CD14-positive monocyte (primary cell): Measurements from ENCODE around the gene GSTM4. TPM values are rescaled to one million over a fixed set of nuclear protein-coding genes. Genes with fewer than 3 reads are reported as not detected.

Source experiments
- DNase-seq, 3 donors: peaks; one replicate each; pipeline ENCODE4 v3.0.0-alpha.2; 2011 to 2022
- H2AFZ ChIP-seq: 2 replicates; pipeline ENCODE4 v1.6.0; 2012; ENCODE audit warnings: mild to moderate bottlenecking, low read depth, low read length, inconsistent platforms; ENCODE audit not compliant: insufficient read depth, poor library complexity, severe bottlenecking
- H3K27ac ChIP-seq, 2 donors: 1 replicate in 1 of 2; 2 replicates in 1 of 2; pipeline ENCODE4 v1.5.1; 2012 to 2013; ENCODE audit warnings: low read length in 2 of 2, control low read depth in 1 of 2, inconsistent platforms in 1 of 2, low read depth in 1 of 2, mild to moderate bottlenecking in 1 of 2
- H3K27me3 ChIP-seq, 2 donors: one replicate each; pipeline versions ENCODE4 v1.6.0 to v1.6.1; 2011 to 2013; ENCODE audit warnings: low read length in 2 of 2; ENCODE audit not compliant: control insufficient read depth in 2 of 2, insufficient read depth in 2 of 2
- H3K36me3 ChIP-seq, 2 donors: replicated peaks in 1 of 2; 1 replicate in 1 of 2; 2 replicates in 1 of 2; pipeline versions ENCODE4 v1.5.1 to v1.6.1; 2012 to 2013; ENCODE audit warnings: low read length in 2 of 2, control low read depth in 1 of 2, inconsistent platforms in 1 of 2, mild to moderate bottlenecking in 1 of 2; ENCODE audit not compliant: insufficient read depth in 2 of 2, control insufficient read depth in 1 of 2
- H3K4me1 ChIP-seq, 2 donors: 1 replicate in 1 of 2; 2 replicates in 1 of 2; pipeline versions ENCODE4 v1.5.1 to v1.6.1; 2012 to 2013; ENCODE audit warnings: low read length in 2 of 2, control low read depth in 1 of 2, inconsistent platforms in 1 of 2, mild to moderate bottlenecking in 1 of 2, moderate library complexity in 1 of 2; ENCODE audit not compliant: insufficient read depth in 2 of 2, control insufficient read depth in 1 of 2
- H3K4me2 ChIP-seq: replicated peaks from 2 replicates; pipeline ENCODE3; 2012; ENCODE audit warnings: low read length, moderate library complexity, mild to moderate bottlenecking; ENCODE audit not compliant: poor library complexity, severe bottlenecking; ENCODE audit errors: extremely low read depth
- H3K4me3 ChIP-seq, 3 experiments: fragments of 200-600 bp in 1 of 3; sonication (generic) in 1 of 3; replicated peaks in 1 of 3; 1 replicate in 2 of 3; 2 replicates in 1 of 3; pipeline ENCODE4 v1.5.1; 2011 to 2013; ENCODE audit warnings: low read length in 3 of 3, mild to moderate bottlenecking in 3 of 3, control low read depth in 2 of 3, low read depth in 2 of 3, inconsistent platforms in 1 of 3, moderate library complexity in 1 of 3
- H3K79me2 ChIP-seq: 2 replicates; pipeline ENCODE4 v1.6.0; 2012; ENCODE audit warnings: mild to moderate bottlenecking, control low read depth, inconsistent platforms, low read length, moderate library complexity; ENCODE audit not compliant: insufficient read depth
- H3K9ac ChIP-seq: 2 replicates; pipeline ENCODE4 v1.6.0; 2017; ENCODE audit warnings: low read length, mild to moderate bottlenecking; ENCODE audit not compliant: insufficient read depth, poor library complexity, severe bottlenecking
- H3K9me3 ChIP-seq, 2 donors: replicated peaks in 1 of 2; 1 replicate in 1 of 2; 2 replicates in 1 of 2; pipeline versions ENCODE4 v1.5.1 to v1.6.1; 2012 to 2013; ENCODE audit warnings: low read length in 2 of 2, control low read depth in 1 of 2; ENCODE audit not compliant: control insufficient read depth in 1 of 2, insufficient read depth in 1 of 2
- H4K20me1 ChIP-seq: 2 replicates; pipeline ENCODE4 v1.6.0; 2012; ENCODE audit warnings: mild to moderate bottlenecking, low read length, control low read depth, moderate library complexity; ENCODE audit not compliant: insufficient read depth
- H3K27ac Mint-ChIP-seq, 7 donors: one replicate each; pipeline ENCODE4 v1.8.0; 2020; ENCODE audit warnings: mild to moderate bottlenecking in 7 of 7, mixed read lengths in 7 of 7, moderate library complexity in 6 of 7, inconsistent platforms in 2 of 7
- H3K27me3 Mint-ChIP-seq, 3 donors: one replicate each; pipeline ENCODE4 v1.8.0; 2021 to 2022; ENCODE audit warnings: low read depth in 3 of 3, mild to moderate bottlenecking in 3 of 3, mixed read lengths in 3 of 3, moderate library complexity in 3 of 3, inconsistent platforms in 1 of 3
- H3K36me3 Mint-ChIP-seq, 2 donors: one replicate each; pipeline ENCODE4 v1.8.0; 2020; ENCODE audit warnings: mixed read lengths in 2 of 2, inconsistent platforms in 1 of 2, mild to moderate bottlenecking in 1 of 2
- H3K4me1 Mint-ChIP-seq: one replicate; pipeline ENCODE4 v1.8.0; 2020; ENCODE audit warnings: mild to moderate bottlenecking, mixed read lengths
- H3K4me3 Mint-ChIP-seq, 2 donors: one replicate each; pipeline ENCODE4 v1.8.0; 2020; ENCODE audit warnings: mild to moderate bottlenecking in 2 of 2, mixed read lengths in 2 of 2, moderate library complexity in 1 of 2
- H3K9me3 Mint-ChIP-seq, 7 donors: one replicate each; pipeline ENCODE4 v1.8.0; 2020 to 2022; ENCODE audit warnings: mixed read lengths in 7 of 7, mild to moderate bottlenecking in 6 of 7, moderate library complexity in 6 of 7, inconsistent platforms in 2 of 7
- CTCF ChIP-seq: fragments of 200-600 bp; IDR thresholded peaks from one replicate; pipeline ENCODE4 v1.8.0; 2022; ENCODE audit warnings: antibody characterized with exemption, mild to moderate bottlenecking
- WGBS: methylation state at CpG from one replicate; pipeline ENCODE4 v1.1.5; 2013; ENCODE audit warnings: missing lambda C conversion rate; ENCODE audit not compliant: insufficient coverage; 5-methylcytosine and 5-hydroxymethylcytosine counted together
- intact Hi-C, 2 donors: fragments of 100-400 bp; cut with micrococcal nuclease; formaldehyde crosslinking; loops; one replicate each; pipeline versions ENCODE4 v1.15.0 to v1.15.1; 2023
- polyA plus RNA-seq, 3 donors: library from polyadenylated mRNA; depleted of rRNA in 1 of 3; unstranded in 2 of 3; stranded (reverse) in 1 of 3; fragments of 300-500 nt in 2 of 3; fragments of >200 nt in 1 of 3; fragmentation: Illumina TruSeq in 2 of 3; gene quantifications; 1 replicate in 2 of 3; 2 replicates in 1 of 3; pipeline ENCODE4 v1.2.3, GENCODE V29; 2012 to 2021

GSTM4 gene
- polyA plus RNA-seq, 3 donors: 11.9 to 22.9 (median 15.9) TPM

GRCh38 chr1:109634771-109635750, 20.8 kb upstream of the GSTM4 start:
- TF ChIP-seq CTCF: no peak
- H3K27ac Mint-ChIP-seq: peak overlapping the region in 3 of 7 donors; percentile 8 to 33 (median 14)
- H3K4me1 Mint-ChIP-seq: peaks cover 21% of the 10 kb centered on the region
- H3K27me3 Mint-ChIP-seq: peaks cover 0 to 11% (median 8%) of the 10 kb centered on the region in 3 donors
- H3K9me3 Mint-ChIP-seq: no peaks in the 10 kb centered on the region
- Histone ChIP-seq H3K27ac (no peak overlapping the region), H3K27me3 (no peaks in the 10 kb centered on the region), H3K9ac (no peak overlapping the region), H2AFZ (no peak overlapping the region), H3K9me3 (no peaks in the 10 kb centered on the region), H3K4me3 (no peak overlapping the region), H3K4me1 (peaks cover 16 to 20% of the 10 kb centered on the region in 2 donors), H3K79me2 (no peaks in the 10 kb centered on the region), H4K20me1 (peaks cover 25% of the 10 kb centered on the region), H3K36me3 (peaks cover 24 to 26% of the 10 kb centered on the region in 2 donors), H3K4me2 (no peak overlapping the region)
- H3K4me3 Mint-ChIP-seq: no peak overlapping the region
- intact Hi-C loops: loop anchor here in 1 of 2 donors (5.0 kb wide), 1 partner anchor 38 kb away; no protein-coding TSS in a partner anchor
- H3K36me3 Mint-ChIP-seq: peaks cover 20 to 25% of the 10 kb centered on the region in 2 donors
- WGBS: 33% methylated on average over 3 of the region's 13 CpGs
- peak in 1 of 3 donors; percentile 3 for DNase-seq

GRCh38 chr1:109635862-109636200, 20.1 kb upstream of the GSTM4 start:
- Mint-ChIP-seq H3K4me1 (peaks cover 25% of the 10 kb centered on the region), H3K9me3 (no peaks in the 10 kb centered on the region), H3K4me3 (no peak overlapping the region), H3K27ac (no peak overlapping the region), H3K27me3 (peaks cover 1 to 14% (median 8%) of the 10 kb centered on the region in 3 donors), H3K36me3 (peaks cover 16 to 20% of the 10 kb centered on the region in 2 donors)
- Histone ChIP-seq H3K79me2 (no peaks in the 10 kb centered on the region), H3K9ac (no peak overlapping the region), H3K4me1 (peaks cover 20 to 25% of the 10 kb centered on the region in 2 donors), H3K4me2 (no peak overlapping the region), H3K27me3 (no peaks in the 10 kb centered on the region), H2AFZ (no peak overlapping the region), H3K4me3 (no peak overlapping the region), H3K36me3 (peaks cover 18 to 21% of the 10 kb centered on the region in 2 donors), H4K20me1 (peaks cover 20% of the 10 kb centered on the region), H3K27ac (no peak overlapping the region), H3K9me3 (no peaks in the 10 kb centered on the region)
- intact Hi-C loops: loop anchor here in 1 of 2 donors (5.0 kb wide), 1 partner anchor 39 kb away; no protein-coding TSS in a partner anchor
- 100% methylated on average over 2 of the region's 2 CpGs for WGBS
- DNase-seq: peak in 1 of 3 donors; percentile 1
- no peak for TF ChIP-seq CTCF
